ENCODE data around the gene ADAMTSL4. TPM values are rescaled to one million over a fixed set of nuclear protein-coding genes. Genes with fewer than 3 reads are reported as not detected.
A peak's percentile ranks its signal among the peaks of the same experiment; 100 is the strongest.
"Not testable (repeated sequence)": the region's sequence is repeated elsewhere in the genome, so short reads cannot be mapped to it uniquely, and the experiment has no call there.

The ADAMTSL4 gene
- total RNA-seq, 1 experiment from 2014 or later, result 4.3 TPM

DNA sequence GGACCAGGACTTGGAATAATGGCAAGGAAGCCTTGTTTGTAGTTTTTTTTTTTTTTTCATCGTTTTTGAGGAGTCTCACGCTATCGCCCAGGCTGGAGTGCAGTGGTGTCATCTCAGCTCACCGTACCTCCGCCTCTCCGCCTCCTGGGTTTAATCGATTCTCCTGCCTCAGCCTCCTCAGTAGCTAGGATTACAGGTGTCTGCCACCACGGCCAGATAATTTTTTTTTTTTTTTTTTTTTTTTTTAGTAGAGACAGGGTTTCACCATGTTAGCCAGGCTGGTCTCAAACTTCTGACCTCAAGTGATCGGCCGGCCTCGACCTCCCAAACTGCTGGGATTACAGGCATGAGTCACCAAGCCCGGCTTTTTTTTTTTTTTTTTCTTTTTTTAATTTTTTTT, 53.2 kb downstream of the ADAMTSL4 start:
- H4K20me1 ChIP-seq (ENCODE audit: insufficient read depth); H3K9me3 ChIP-seq (ENCODE audit: control insufficient read depth in 1 of 2, insufficient read depth in 1 of 2, low read depth in 1 of 2, low read length in 2 of 2); H3K27ac ChIP-seq (ENCODE audit: low read depth, low read length); H3K4me3 ChIP-seq (replicated peaks in 1 of 2; ENCODE audit: low read depth in 1 of 2, low read length in 2 of 2); H3K36me3 ChIP-seq (ENCODE audit: control insufficient read depth in 1 of 2, insufficient read depth in 2 of 2, low read length in 2 of 2); BruUV-seq (replicated peaks); DNase-seq (ENCODE audit: low read depth, low spot score); intact Hi-C loops (cut with micrococcal nuclease); H3K27me3 ChIP-seq (ENCODE audit: insufficient read depth, low read length); H3K4me2 ChIP-seq (ENCODE audit: low read length); ATAC-seq; H3K9ac ChIP-seq (ENCODE audit: low read length); H3K9me2 ChIP-seq (ENCODE audit: insufficient read depth); CTCF ChIA-PET; H2AFZ ChIP-seq (ENCODE audit: low read depth, low read length, poor library complexity, severe bottlenecking); H3K79me2 ChIP-seq (ENCODE audit: insufficient read depth, low read length): not testable (repeated sequence)
- ChIA-PET RAD21 (ENCODE audit: low non-redundant PET in 1 of 2, low total read pairs in 2 of 2, uncharacterized antibody in 2 of 2, unreplicated experiment in 2 of 2) (interaction anchor here in 1 of 2 experiments (0.7 kb wide), 1 partner anchor 19 kb away, joined by 3 read pairs; no protein-coding TSS in a partner anchor), POLR2A (interaction anchor here (1.5 to 3.5 kb wide), 3 partner anchors 10 to 27 kb away, joined by 3 to 31 read pairs (median 5); partner anchors contain the start of genes ENSA and MCL1)
- peaks cover 20 to 48% of the 10 kb centered on the region in 2 experiments for H3K4me1 ChIP-seq (ENCODE audit: control insufficient read depth in 1 of 2, insufficient read depth in 2 of 2, low read length in 2 of 2)

DNA sequence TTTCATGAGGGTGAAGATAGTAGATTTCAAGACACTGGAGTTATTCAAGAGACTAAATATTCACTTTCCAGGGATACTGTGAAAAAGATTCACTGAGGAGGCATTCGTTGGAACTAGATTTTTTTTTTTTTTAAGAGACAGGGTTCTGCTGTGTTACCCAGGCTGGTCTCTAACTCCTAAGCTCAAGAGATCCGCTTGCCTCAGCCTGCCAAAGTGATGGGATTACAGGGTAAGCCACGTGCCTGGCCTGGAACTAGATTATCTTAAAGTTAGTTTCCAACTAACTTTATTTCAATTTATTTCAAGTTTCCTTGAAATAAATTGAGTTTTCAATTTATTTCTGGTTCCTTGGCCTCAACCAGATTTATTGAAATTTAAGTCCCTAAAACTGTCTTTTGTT, 54.5 kb downstream of the ADAMTSL4 start:
- peak overlapping the region; percentile 87 for H3K27ac ChIP-seq (ENCODE audit: low read depth, low read length)
- BruUV-seq (replicated peaks), result no TSS peak
- intact Hi-C loops (cut with micrococcal nuclease), result no loop called here
- ChIA-PET CTCF (interaction anchor here (0.6 to 1.2 kb wide), 3 partner anchors 16 to 71 kb away, joined by 3 read pairs; no protein-coding TSS in a partner anchor), POLR2A (interaction anchor here (0.6 to 3.5 kb wide), 5 partner anchors 11 to 894 kb away, joined by 3 to 31 read pairs (median 5); partner anchors contain the start of genes ENSA and MCL1), RAD21 (ENCODE audit: low non-redundant PET in 1 of 2, low total read pairs in 2 of 2, uncharacterized antibody in 2 of 2, unreplicated experiment in 2 of 2) (no interaction called here)
- DNase-seq (ENCODE audit: low read depth, low spot score) (no peak), ATAC-seq (no peak)
- H3K79me2 ChIP-seq (ENCODE audit: insufficient read depth, low read length), result no peaks in the 10 kb centered on the region
- H3K9me2 ChIP-seq (ENCODE audit: insufficient read depth), result no peaks in the 10 kb centered on the region
- H3K9me3 ChIP-seq (ENCODE audit: control insufficient read depth in 1 of 2, insufficient read depth in 1 of 2, low read depth in 1 of 2, low read length in 2 of 2), result no peaks in the 10 kb centered on the region
- H3K4me3 ChIP-seq (replicated peaks in 1 of 2; ENCODE audit: low read depth in 1 of 2, low read length in 2 of 2), result no peak overlapping the region
- peak overlapping the region; percentile 68 for H3K4me2 ChIP-seq (ENCODE audit: low read length)
- peak overlapping the region; percentile 56; the same call in 1 of the 2 replicates for H3K9ac ChIP-seq (ENCODE audit: low read length)
- peaks cover 20 to 38% of the 10 kb centered on the region in 2 experiments for H3K4me1 ChIP-seq (ENCODE audit: control insufficient read depth in 1 of 2, insufficient read depth in 2 of 2, low read length in 2 of 2)
- TF ChIP-seq ELF1 (IDR thresholded peaks at IDR 0.05; ENCODE audit: borderline replicate concordance, low read depth) (no peak), JUND (IDR thresholded peaks at IDR 0.05) (no peak), ZFX (IDR thresholded peaks at IDR 0.05) (no peak), YY1 (IDR thresholded peaks at IDR 0.05; ENCODE audit: extremely low read depth, insufficient replicate concordance, low read depth, low read length) (no peak), EZH2phosphoT487 (IDR thresholded peaks at IDR 0.05; ENCODE audit: borderline replicate concordance) (no peak), EGR1 (IDR thresholded peaks at IDR 0.05; ENCODE audit: low read depth) (no peak), RAD21 (IDR thresholded peaks at IDR 0.05; ENCODE audit: low read depth) (no peak), SP1 (IDR thresholded peaks at IDR 0.05; ENCODE audit: low read depth) (no peak), FOSL1 (IDR thresholded peaks at IDR 0.05; ENCODE audit: low read depth) (no peak), POLR2AphosphoS5 (IDR thresholded peaks at IDR 0.05; ENCODE audit: low read depth, low read length) (no peak)
- TF ChIP-seq, protein P1, sequence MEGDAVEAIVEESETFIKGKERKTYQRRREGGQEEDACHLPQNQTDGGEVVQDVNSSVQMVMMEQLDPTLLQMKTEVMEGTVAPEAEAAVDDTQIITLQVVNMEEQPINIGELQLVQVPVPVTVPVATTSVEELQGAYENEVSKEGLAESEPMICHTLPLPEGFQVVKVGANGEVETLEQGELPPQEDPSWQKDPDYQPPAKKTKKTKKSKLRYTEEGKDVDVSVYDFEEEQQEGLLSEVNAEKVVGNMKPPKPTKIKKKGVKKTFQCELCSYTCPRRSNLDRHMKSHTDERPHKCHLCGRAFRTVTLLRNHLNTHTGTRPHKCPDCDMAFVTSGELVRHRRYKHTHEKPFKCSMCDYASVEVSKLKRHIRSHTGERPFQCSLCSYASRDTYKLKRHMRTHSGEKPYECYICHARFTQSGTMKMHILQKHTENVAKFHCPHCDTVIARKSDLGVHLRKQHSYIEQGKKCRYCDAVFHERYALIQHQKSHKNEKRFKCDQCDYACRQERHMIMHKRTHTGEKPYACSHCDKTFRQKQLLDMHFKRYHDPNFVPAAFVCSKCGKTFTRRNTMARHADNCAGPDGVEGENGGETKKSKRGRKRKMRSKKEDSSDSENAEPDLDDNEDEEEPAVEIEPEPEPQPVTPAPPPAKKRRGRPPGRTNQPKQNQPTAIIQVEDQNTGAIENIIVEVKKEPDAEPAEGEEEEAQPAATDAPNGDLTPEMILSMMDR (IDR thresholded peaks at IDR 0.05 in 2 of 3, conservative IDR thresholded peaks at IDR 0.05 in 1 of 3; ENCODE audit: borderline replicate concordance in 1 of 3, insufficient read depth in 1 of 3, low read depth in 2 of 3, low read length in 2 of 3), result no peak
- TF ChIP-seq, protein P2, sequence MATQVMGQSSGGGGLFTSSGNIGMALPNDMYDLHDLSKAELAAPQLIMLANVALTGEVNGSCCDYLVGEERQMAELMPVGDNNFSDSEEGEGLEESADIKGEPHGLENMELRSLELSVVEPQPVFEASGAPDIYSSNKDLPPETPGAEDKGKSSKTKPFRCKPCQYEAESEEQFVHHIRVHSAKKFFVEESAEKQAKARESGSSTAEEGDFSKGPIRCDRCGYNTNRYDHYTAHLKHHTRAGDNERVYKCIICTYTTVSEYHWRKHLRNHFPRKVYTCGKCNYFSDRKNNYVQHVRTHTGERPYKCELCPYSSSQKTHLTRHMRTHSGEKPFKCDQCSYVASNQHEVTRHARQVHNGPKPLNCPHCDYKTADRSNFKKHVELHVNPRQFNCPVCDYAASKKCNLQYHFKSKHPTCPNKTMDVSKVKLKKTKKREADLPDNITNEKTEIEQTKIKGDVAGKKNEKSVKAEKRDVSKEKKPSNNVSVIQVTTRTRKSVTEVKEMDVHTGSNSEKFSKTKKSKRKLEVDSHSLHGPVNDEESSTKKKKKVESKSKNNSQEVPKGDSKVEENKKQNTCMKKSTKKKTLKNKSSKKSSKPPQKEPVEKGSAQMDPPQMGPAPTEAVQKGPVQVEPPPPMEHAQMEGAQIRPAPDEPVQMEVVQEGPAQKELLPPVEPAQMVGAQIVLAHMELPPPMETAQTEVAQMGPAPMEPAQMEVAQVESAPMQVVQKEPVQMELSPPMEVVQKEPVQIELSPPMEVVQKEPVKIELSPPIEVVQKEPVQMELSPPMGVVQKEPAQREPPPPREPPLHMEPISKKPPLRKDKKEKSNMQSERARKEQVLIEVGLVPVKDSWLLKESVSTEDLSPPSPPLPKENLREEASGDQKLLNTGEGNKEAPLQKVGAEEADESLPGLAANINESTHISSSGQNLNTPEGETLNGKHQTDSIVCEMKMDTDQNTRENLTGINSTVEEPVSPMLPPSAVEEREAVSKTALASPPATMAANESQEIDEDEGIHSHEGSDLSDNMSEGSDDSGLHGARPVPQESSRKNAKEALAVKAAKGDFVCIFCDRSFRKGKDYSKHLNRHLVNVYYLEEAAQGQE (IDR thresholded peaks at IDR 0.05; ENCODE audit: low read depth), result no peak
- no peaks in the 10 kb centered on the region for H3K27me3 ChIP-seq (ENCODE audit: insufficient read depth, low read length)
- no peaks in the 10 kb centered on the region for H3K36me3 ChIP-seq (ENCODE audit: control insufficient read depth in 1 of 2, insufficient read depth in 2 of 2, low read length in 2 of 2)
- no peaks in the 10 kb centered on the region for H4K20me1 ChIP-seq (ENCODE audit: insufficient read depth)
- no peak overlapping the region for H2AFZ ChIP-seq (ENCODE audit: low read depth, low read length, poor library complexity, severe bottlenecking)
